GM12865 (cell line): ENCODE measurements around the gene MAMDC4.

Source experiments
- DNase-seq: peaks from one replicate; pipeline ENCODE4 v3.0.0; 2010; ENCODE audit warnings: low read depth
- H3K4me3 ChIP-seq: 2 replicates; pipeline ENCODE4 v1.5.1; 2011; ENCODE audit warnings: mild to moderate bottlenecking, low read depth, low read length, control low read depth
- TF ChIP-seq, protein P1 (sequence below): IDR thresholded peaks from 2 replicates; pipeline ENCODE4 v1.5.1; 2011; ENCODE audit warnings: low read length, control low read depth, low read depth, inconsistent platforms; ENCODE audit not compliant: insufficient read depth; ENCODE audit errors: missing control alignments

MAMDC4 gene

DNA sequence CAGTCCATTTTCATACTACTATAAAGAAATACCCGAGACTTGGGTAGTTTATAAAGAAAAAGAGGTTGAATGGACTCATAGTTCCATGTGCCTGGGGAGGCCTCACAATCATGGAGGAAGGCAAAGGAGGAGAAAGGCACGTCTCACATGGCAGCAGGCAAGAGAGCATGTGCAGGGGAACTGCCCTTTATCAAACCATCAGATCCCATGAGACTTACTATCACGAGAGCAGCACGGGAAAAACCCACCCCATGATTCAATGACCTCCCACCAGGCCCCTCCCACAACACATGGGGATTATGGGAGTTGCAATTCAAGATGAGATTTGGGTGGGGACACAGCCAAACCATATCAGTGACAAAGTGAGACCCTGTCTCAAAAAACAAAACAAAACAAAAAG is 54.1 kb downstream of the MAMDC4 start:
- H3K4me3 ChIP-seq = no peak overlapping the region
- TF ChIP-seq, protein P1, sequence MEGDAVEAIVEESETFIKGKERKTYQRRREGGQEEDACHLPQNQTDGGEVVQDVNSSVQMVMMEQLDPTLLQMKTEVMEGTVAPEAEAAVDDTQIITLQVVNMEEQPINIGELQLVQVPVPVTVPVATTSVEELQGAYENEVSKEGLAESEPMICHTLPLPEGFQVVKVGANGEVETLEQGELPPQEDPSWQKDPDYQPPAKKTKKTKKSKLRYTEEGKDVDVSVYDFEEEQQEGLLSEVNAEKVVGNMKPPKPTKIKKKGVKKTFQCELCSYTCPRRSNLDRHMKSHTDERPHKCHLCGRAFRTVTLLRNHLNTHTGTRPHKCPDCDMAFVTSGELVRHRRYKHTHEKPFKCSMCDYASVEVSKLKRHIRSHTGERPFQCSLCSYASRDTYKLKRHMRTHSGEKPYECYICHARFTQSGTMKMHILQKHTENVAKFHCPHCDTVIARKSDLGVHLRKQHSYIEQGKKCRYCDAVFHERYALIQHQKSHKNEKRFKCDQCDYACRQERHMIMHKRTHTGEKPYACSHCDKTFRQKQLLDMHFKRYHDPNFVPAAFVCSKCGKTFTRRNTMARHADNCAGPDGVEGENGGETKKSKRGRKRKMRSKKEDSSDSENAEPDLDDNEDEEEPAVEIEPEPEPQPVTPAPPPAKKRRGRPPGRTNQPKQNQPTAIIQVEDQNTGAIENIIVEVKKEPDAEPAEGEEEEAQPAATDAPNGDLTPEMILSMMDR = no peak
- DNase-seq = no peak

DNA sequence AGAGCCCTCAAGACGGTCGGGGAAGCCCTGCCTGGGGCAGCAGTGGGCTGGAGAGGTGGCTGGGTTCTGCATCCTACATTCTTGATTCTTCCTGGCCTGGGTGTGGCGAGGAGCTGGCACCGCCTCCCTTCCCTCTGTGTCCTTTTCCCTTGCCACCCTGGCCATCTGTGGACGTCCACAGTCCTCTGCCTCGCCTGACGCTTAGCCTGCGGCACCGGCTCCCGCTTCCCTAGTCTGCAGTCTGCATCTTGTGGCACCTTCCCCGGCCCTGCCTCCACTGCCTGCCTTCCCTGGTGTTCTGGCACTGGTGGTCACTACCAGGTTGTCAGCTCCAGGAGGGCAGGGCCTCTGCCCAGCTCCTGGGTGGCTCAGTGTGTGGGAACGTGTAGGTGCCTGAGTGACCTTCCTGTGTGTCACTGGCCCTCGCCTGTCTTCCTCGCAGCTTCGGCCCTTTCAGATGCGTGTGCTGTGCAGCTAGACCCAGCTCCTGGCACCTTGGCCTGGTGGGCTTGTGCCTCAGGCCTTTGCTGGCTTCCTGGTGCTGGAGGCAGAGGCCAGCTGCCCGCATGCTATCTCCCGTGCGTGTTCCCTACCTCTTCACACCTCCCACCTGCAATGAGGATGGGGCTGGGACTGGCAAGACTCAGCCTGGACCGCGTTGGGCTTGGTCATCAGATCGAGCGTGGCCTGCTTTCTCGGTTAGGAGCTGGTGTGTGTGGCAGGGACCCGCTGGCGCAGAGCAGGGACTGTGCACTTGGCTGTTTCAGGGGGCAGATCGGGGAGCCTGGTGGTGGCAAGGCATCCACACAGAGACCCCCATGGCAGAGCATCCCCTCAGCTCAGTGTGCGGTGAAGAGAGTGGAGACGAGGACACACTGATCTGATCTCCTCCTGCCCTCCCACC is 55.1 kb downstream of the MAMDC4 start:
- no peak for DNase-seq
- TF ChIP-seq, protein P1 = no peak

More for the DNA sequence above, 55.1 kb downstream of the MAMDC4 start:
- no peak overlapping the region for H3K4me3 ChIP-seq
